ENCODE results near the gene SORBS1.
"Not testable (repeated sequence)": the region's sequence is repeated elsewhere in the genome, so short reads cannot be mapped to it uniquely, and the experiment has no call there.

Gene SORBS1

DNA sequence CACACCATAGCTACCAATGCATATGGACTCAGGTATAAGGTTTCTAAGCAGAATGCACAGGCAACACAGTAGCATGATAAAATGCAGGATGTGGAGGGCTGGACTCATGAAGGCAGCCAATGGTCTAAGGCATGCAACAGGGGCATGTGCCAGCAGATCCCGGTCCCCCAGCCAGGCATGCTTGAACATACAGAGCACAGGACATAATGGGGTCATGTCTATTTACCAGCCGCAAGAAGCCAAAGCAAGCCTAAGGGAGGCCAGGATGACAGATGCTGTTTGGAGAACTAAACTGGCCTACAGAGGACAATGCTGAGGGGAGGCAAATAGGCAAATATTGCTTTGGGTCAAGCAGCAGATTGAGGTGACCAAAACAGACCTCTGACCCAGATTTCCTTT lies 210.3 kb downstream of the SORBS1 start:
- DNase-seq (ENCODE audit: low read depth, low spot score) = no peak

DNA sequence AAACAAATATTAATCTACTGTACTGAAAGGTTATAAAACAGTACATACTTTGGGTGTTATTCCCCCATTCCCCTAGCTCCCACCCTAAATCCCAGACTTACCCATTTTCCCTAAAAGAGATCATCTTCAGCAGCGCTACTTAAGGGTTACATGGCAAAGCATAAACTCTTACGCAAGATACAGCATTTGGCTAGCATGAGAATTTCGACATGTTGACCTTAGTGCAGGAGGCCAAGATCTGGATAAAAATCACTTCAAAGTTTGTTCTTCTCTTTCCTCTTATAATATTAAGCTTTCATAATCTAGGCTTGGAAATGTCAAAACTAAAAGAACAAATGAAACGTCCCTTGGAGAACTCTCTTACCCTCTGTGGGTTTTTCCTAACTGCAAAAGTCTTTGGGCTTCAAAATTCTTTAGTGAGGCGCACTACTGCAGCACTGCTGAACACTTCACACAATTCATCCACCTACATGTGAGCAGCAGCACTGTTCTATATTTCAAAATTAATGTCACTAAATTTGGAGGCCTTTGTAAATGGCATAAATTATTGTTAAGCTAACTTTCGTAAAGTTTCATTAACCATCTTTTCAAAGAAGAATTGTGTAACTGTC lies 210.8 kb downstream of the SORBS1 start:
- DNase-seq (ENCODE audit: low read depth, low spot score) = no peak

DNA sequence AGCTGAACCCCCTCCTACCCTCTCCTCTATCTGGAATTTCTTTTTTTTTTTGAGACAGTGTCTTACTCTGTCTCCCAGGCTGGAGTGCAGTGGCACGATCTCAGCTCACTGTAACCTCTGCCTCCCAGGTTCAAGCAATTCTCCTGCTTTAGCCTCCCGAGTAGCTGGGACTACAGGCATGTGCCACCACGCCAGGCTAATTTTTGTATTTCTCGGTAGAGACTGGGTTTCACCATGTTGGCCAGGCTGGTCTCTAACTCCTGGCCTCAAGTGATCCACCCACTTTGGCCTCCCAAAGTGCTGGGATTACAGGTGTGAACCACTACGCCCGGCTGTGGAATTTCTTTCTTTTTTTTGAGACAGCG lies 213.8 kb downstream of the SORBS1 start:
- DNase-seq (ENCODE audit: low read depth, low spot score) = not testable (repeated sequence)

DNA sequence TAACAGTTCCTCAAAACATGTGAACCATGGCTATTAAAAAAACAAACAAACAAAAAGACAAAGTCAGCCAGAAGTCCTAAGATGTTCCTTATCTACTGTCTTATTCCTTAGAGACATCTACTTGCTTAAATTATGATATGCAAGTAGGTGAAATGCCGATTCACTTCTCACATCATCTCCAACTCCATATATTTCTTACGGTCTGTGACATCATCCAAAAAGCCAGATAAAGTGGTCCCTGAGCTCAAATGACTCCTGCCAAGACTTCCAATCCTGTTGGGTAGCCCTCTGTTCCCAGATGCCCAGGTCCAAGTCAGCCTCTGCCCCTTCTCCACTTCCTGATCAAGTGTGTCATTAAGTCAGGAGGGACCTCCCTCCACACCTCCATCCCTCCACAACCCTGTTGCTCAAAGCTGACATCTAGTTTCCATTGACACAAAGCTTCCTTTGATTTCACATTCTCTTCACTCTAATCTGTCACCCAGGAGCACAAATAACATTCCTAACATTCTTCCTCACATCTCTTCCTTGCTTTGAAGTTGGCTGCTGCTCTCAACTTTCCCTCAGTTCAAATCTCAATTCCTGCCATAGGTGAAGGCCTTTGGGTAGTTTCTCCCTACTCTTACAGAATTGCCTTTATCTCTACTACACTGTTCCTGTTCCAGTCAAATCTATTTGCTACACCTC lies 214.3 kb downstream of the SORBS1 start:
- no peak for DNase-seq (ENCODE audit: low read depth, low spot score)

DNA sequence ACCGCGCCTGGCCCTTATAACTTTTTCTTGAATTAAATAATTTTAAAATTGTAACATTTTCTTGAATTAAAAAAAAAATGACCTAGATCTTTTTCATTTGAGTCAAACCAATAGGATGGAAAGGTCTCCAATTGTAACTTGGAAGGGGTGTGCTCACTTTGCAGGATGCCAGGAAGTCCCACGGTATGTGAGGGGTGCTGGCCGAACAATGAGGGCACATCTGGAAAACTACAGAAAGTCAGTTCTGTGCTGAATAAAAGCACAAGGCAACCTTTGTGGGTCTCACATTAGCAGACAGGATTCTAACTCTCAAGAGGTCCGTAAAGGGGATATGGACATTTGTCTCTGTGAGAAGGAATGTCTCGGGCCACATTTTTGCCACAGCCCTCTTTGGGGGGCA lies 217.6 kb downstream of the SORBS1 start:
- no peak for DNase-seq (ENCODE audit: low read depth, low spot score)

DNA sequence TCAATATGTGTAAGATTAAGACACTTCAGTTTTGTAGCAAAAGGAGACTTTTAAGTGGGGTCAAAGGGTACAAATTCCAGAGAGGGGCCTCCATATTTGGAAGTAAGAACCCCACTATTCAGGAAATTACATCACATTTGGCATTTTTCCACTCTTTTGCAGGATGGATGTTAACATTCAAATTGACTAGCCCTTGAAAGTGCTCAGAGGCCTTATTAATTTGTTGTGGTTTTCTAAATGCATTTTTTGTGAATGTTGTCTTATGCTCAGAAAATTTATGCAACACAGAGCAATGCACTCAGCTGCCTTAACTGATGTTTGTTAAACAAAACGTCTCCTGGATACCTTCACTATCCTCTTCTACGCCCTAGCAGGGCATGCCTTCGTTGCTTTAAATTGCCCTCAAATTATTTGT lies 219.4 kb downstream of the SORBS1 start:
- no peak for DNase-seq (ENCODE audit: low read depth, low spot score)

DNA sequence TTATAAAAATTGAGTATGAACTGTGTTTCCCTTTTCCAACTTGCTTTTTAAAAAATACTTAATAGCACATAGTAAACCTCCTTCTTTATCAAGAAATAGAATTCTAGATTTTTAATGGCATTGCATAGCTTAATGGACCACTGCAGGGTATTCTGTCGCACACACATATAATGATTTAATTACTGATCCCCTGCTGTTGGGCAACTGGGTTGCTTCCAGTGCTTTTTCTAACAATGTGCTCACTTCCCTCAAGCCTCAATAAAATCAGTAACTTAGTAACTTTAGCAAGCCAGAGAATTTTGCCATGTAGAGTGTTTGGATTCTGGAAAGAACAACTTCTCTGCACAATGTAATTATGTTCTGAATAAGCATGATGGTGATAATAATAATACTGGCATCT lies 221.3 kb downstream of the SORBS1 start:
- DNase-seq (ENCODE audit: low read depth, low spot score) = no peak

DNA sequence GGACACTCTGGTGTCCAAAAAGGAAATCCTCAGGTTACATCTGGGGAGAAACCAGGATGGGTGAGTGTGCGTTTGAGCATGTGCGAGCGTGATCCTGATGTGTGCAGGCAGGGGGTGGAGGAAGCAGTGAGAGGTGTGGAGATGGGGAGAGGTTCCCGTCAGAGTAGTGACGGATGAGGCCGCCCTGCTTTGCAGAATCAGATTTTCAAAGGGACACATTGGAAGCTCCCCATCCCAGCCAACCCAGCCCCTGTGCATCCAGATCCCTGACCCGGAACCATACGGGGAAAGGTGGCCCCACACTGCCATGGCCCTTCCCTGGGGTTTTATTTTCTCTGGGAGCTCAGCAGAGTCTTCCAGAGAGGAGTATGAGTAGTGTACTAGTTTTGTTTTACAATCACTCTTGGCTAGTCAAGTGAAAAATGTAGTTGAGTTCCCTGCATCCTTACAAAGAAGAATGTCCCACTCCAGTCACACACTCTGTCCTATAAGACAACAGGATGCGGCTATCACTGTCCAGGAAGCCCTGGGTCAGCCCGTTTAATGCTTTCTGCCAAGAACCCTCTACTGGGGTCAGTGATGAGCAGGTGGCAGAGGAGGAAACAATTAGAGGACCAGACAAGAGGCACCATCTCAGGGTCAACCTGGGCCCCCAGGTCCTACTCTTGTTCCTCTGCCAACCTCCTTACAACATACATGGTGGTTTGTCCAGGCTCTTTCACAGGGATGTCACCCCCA lies 223.6 kb downstream of the SORBS1 start:
- DNase-seq (ENCODE audit: low read depth, low spot score) = no peak

DNA sequence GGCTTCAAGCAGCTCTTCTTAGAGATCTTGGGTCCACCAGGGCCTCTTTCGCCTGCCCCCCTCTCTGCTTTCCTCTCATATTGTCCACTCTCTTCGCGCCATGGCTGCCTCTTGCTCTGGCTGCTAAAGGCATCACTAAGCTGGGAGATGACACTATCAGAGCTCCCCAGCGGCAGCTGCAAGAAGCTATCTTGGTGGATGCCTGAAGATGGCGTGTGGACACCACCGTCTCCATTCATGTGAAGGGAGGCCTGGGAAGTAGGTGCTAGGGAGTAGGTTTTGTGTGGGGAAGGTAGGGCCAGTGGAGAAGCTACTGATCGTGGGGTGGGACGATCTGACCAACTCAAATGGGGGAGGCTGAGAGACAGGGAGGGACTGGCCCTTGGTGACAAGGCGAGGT lies 224.5 kb downstream of the SORBS1 start:
- no peak for DNase-seq (ENCODE audit: low read depth, low spot score)

DNA sequence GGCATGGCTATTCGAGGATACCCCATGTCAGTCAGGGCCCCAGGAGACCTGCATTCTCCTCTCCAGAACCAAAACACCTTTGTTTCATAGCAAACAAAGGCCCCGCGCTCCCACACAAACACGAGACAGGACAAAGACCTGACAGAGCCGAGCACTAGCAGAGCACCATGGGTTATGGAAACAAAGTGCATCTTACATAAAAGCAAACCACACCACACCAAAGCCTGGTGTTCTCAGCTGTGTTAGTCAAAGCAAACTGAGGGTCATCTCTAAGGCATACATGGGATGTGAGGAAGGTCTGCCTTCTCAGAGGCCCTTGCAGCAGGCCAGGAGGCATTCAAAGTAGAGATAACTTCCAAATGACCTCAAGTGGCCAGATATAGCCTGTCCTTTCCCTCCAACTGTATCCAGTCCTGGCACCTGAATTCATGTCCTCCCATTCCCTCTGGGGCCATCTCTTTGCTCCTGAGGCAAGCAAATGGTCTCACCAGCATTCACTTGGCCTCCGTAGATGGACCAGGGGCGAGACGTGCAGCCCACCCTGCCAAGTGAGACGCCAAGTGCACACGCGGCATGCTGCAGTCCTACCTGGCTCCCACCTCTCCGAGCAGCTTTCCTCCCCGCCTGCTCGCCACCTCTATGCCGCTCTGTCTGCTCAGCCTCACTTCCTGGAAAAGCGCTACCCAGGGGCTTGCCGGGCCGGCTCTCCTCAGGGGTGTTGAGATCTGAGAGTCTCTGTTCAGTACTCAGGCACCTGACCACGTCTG lies 225.1 kb downstream of the SORBS1 start:
- no peak for DNase-seq (ENCODE audit: low read depth, low spot score)

DNA sequence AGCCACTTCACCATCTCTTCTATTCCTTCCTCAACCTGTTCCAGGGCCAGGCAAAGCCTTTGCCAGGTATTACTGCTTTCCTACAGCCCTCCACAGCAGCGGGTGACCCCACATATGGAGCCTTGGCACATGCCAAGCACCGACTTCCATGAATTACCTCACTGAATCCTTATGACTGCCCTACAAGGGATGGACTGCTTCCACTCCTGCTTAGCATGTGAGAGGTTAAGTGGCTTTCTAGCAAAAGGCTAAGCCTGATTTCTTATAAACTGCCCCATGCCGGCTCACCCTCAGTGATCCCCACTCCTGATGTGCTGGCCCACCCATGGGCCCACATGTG lies 226.4 kb downstream of the SORBS1 start:
- DNase-seq (ENCODE audit: low read depth, low spot score) = no peak

DNA sequence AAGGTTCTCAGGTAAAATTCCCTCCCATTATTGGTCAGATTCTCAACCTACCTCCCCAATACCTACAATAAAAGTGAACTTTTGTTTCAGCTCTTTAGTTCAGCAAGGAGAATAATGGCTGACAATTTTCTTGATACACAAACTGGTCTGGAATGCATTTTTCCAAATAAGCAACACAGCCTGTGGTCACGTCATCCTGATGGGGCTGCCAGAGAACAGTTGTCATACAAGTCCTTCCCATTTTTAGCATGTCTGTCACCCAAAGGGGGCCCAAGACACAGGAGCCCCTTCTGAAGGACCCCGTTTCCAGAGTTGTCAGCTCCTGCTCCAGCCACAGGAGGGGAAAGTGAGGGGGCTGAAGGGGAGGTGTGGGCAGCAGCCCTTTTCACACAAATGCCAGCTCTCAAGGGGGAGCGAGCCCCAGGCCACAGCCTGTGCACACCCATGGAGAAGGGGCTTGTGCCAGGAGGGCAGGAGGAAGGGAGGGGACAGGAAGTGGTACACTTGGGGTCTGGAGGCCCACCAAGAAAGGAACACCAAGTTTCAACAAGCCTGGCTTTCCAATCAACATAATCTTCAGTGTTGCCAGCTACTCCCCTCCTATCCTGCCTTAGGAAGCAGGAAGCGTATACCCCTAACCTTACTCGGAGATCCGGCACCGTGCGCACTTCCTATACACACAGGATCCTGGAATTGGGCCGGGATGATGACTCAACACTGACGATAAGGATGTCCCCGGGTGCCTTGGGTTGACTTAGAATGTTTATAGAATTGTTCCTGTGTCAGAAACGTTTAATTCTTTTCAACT lies 227.0 kb downstream of the SORBS1 start:
- peak; percentile 49 for DNase-seq (ENCODE audit: low read depth, low spot score)

DNA sequence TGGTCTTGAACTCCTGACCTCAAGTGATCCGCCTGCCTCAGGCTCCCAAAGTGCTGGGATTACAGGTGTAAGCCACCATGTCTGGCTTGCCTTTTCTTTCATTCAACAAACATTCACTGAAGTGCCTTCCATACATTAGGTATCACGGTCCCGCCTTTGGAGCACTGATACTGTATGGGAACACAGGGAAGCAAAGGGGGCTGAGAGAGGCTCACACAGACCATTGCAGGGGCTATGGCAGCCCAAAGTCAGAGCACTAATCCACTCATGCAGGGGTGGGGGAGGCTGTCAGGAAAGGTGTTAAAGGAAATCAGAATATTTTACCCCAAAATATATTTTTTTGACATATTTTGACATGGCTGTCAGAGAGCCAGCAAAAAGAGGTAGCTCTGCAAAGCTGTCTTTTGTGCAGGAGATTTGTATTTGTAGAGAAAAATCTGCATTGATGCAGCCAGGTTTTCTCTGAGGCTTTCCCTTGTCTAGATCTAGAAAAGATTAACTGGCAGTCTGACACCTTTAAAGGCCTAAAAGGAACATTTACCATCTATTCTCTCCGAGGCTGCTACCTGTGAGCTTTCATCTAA lies 228.4 kb downstream of the SORBS1 start:
- no peak for DNase-seq (ENCODE audit: low read depth, low spot score)

DNA sequence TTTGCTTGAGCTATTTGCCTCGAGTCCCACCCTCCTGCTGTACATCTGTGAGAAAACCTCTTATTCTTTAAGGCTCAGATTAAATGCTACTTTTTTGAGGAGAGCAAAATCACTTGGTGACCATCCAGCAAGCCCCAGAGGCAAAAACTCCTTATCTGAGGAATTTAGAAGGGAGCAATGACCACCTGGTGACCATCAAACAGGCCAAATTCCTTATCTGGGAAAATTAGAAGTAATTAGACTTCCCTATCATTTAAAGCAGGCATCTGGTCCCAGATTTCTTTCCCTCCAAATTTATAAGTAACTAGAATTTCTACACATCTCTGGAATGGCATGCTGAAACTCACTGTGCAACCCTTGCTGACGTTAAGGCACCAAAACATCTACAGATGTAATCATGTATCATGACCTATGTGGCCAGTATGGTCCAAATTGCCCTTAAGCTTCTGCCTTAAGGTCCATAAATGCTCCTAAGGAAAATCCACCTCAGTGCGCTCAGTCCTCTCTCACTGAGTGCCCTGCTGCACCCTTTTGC lies 229.5 kb downstream of the SORBS1 start:
- no peak for DNase-seq (ENCODE audit: low read depth, low spot score)

DNA sequence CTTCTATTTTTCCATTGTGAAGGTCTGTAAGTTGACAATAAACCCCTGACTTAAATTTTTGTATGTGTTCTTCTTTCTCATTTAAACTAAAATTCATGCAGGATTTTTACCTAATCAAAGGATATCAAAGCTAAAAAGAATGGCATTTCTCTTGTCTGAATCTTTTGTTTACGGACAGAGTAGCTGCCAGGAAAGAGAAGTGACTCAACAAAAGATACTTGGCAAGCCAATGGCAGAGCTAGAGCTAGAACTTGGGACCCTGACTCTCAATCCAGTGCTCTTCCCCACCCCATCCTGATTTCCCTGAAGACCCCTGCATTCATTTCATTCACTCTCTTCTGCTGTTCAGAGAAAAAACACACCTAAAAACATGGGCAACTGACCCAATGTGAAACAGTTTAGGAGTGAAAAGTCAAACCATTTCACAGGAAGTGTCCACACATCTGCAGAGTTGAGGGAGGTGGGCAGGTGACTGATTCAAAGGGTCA lies 230.2 kb downstream of the SORBS1 start:
- no peak for DNase-seq (ENCODE audit: low read depth, low spot score)

DNA sequence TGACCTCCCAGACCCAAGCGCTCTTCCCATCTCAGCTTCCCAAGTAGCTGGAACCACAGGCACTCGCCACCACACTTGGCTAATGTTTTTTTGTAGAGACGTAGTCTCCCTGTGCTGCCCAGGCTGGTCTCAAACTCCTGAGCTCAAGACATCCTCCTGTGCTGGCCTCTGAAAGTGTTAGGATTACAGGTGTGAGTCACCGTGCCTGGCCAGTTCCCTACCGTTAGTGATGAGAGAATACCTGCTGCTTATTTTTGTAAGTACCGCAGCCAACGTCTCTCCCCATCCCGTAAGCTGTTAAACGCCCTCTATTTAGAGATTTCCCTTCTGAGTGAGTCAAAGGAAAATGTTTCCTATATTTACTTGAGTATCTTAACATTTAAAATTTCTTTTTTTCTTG lies 231.9 kb downstream of the SORBS1 start:
- no peak for DNase-seq (ENCODE audit: low read depth, low spot score)

DNA sequence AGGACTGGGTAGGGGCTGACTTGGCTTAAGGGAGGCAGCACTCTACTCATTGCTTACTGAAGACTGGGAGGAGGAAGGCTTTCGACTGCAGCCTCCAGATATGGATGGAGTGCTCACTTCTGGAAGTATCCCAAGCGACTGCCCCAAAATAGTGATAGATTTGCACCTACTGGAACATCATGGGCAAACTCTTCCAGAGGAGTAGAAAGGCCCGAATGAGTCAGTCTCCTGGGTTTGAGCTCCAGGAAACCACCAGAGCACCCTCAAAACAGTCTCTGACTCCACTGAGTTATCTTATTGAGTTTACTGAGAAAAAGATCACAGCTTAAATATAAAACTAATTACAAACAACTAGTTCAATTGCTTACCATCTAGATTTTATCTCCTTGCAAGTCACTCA lies 233.2 kb downstream of the SORBS1 start:
- DNase-seq (ENCODE audit: low read depth, low spot score) = no peak

DNA sequence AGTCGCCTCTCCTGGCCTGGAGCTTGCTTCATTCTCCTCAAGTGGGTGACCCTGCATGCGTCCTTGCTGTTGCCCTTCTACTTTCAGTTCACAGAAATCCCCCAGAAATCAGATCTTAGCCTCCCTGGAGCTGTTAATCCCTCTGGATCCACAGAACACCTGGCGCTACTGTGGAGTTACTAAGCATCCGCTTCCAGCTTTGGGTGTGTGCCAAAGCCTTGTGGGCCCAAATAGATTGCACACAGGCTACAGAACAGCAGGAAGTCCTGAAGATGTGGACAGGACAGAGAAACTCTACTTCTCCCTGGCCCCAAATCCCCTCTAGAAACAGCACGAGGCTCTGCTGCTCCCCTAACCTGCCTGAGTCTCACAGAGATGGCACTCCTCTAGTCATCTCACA lies 233.8 kb downstream of the SORBS1 start:
- DNase-seq (ENCODE audit: low read depth, low spot score) = peak; percentile 62

DNA sequence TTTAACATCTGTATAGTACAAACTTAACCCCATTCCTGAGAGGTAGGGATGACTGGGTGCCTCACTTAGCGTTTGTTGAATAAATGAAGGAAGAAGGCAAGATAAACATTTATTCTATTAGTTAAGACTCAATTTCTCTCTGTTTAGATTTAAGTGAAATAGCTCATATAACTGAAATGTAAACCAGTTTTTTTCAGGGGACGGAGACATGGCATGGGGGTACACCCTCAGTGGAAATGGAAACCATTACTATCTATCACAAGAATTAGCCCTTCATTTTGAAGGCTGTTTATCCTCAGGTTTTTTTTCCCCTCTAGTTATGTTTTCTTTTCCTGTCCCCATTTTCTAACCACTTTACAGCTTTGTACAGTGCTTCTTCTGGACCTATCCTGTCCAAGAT lies 234.8 kb downstream of the SORBS1 start:
- no peak for DNase-seq (ENCODE audit: low read depth, low spot score)

DNA sequence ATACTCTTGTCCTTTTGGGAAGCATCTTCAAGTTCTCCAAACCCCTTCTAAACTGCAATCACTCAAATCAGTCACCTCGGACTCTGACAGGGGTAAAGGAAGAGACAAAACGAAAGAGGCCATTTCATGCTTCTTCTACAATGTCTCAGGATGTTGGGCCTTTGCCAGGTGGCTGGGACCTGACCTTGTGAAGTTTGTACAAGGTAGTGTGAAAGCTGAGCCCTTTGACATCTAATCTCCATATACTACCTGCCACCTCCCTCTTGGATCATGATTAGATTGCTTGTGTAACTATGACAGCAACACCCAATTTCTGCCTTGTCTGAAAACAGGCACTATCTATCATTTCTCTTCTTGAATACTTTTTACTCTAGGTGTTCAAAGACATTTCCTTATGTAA lies 235.3 kb downstream of the SORBS1 start:
- no peak for DNase-seq (ENCODE audit: low read depth, low spot score)

Measured in smooth muscle cell of the brain vasculature (primary cell).